Fibroblast of skin of scalp (primary cell): ENCODE measurements around the gene HTR4.
"Not testable (repeated sequence)": the region's sequence is repeated elsewhere in the genome, so short reads cannot be mapped to it uniquely, and the experiment has no call there.

Experiments used
- DNase-seq: peaks from one replicate; pipeline ENCODE4 v3.0.0-alpha.2; 2013

HTR4 gene

GRCh38 chr5:148468746-148469145, 185.6 kb downstream of the HTR4 start:
- not testable (repeated sequence) for DNase-seq

- no peak for DNase-seq
These were observed 186.4 kb downstream of the HTR4 start for GRCh38 chr5:148467958-148468357.

- no peak for DNase-seq
These were observed 188.1 kb downstream of the HTR4 start for GRCh38 chr5:148466236-148466580.

- no peak for DNase-seq
These were observed 188.7 kb downstream of the HTR4 start for GRCh38 chr5:148465381-148466235.

- DNase-seq = no peak
These were observed 194.7 kb downstream of the HTR4 start for GRCh38 chr5:148459669-148460068.

GRCh38 chr5:148458036-148458888, 196.1 kb downstream of the HTR4 start:
- no peak for DNase-seq

- DNase-seq = no peak
These were observed 197.1 kb downstream of the HTR4 start for GRCh38 chr5:148457183-148457620.

- DNase-seq = peak; percentile 18
These were observed 199.1 kb downstream of the HTR4 start for GRCh38 chr5:148455185-148455584.

- DNase-seq = no peak
These were observed 199.8 kb downstream of the HTR4 start for GRCh38 chr5:148454576-148454975.

- DNase-seq = no peak
These were observed 201.7 kb downstream of the HTR4 start for GRCh38 chr5:148452499-148453193.

GRCh38 chr5:148446611-148447010, 207.7 kb downstream of the HTR4 start:
- DNase-seq = no peak

- DNase-seq = no peak
These were observed 208.7 kb downstream of the HTR4 start for GRCh38 chr5:148445578-148445977.

GRCh38 chr5:148443998-148444397, 210.3 kb downstream of the HTR4 start:
- peak; percentile 66 for DNase-seq

- no peak for DNase-seq
These were observed 211.1 kb downstream of the HTR4 start for GRCh38 chr5:148443241-148443640.

- no peak for DNase-seq
These were observed 215.4 kb downstream of the HTR4 start for GRCh38 chr5:148438933-148439332.

- DNase-seq = peak; percentile 8
These were observed 217.1 kb downstream of the HTR4 start for GRCh38 chr5:148437249-148437648.

- no peak for DNase-seq
These were observed 218.3 kb downstream of the HTR4 start for GRCh38 chr5:148436029-148436428.

GRCh38 chr5:148433826-148434225, 220.5 kb downstream of the HTR4 start:
- no peak for DNase-seq
